Measurements from ENCODE around the gene TMEM82.

The TMEM82 gene

GRCh38 chr1:15722411-15722810, 19.9 kb upstream of the TMEM82 start:
- no peak for DNase-seq

- DNase-seq: no peak
Measured at GRCh38 chr1:15722836-15723532, 19.3 kb upstream of the TMEM82 start.

- DNase-seq: no peak
Measured at GRCh38 chr1:15723631-15724246, 18.6 kb upstream of the TMEM82 start.

GRCh38 chr1:15724949-15725880, 17.1 kb upstream of the TMEM82 start:
- no peak for DNase-seq

- DNase-seq: no peak
Measured at GRCh38 chr1:15726508-15726907, 15.8 kb upstream of the TMEM82 start.

GRCh38 chr1:15727021-15727420, 15.3 kb upstream of the TMEM82 start:
- DNase-seq: no peak

GRCh38 chr1:15727424-15727823, 14.9 kb upstream of the TMEM82 start:
- DNase-seq: no peak

GRCh38 chr1:15727866-15728534, 14.3 kb upstream of the TMEM82 start:
- DNase-seq: no peak

- DNase-seq: no peak
Measured at GRCh38 chr1:15728937-15729657, 13.2 kb upstream of the TMEM82 start.

- no peak for DNase-seq
Measured at GRCh38 chr1:15730423-15730822, 11.9 kb upstream of the TMEM82 start.

- DNase-seq: no peak
Measured at GRCh38 chr1:15730936-15731335, 11.4 kb upstream of the TMEM82 start.

GRCh38 chr1:15731735-15732685, 10.3 kb upstream of the TMEM82 start:
- DNase-seq: no peak

- no peak for DNase-seq
Measured at GRCh38 chr1:15732686-15733081, 9.6 kb upstream of the TMEM82 start.

GRCh38 chr1:15733218-15733725, 9.0 kb upstream of the TMEM82 start:
- no peak for DNase-seq

GRCh38 chr1:15733726-15734226, 8.5 kb upstream of the TMEM82 start:
- no peak for DNase-seq

GRCh38 chr1:15734296-15734695, 8.0 kb upstream of the TMEM82 start:
- no peak for DNase-seq

GRCh38 chr1:15734901-15735300, 7.4 kb upstream of the TMEM82 start:
- DNase-seq: no peak

- no peak for DNase-seq
Measured at GRCh38 chr1:15735304-15736037, 6.8 kb upstream of the TMEM82 start.

GRCh38 chr1:15736038-15736891, 6.0 kb upstream of the TMEM82 start, which contains the start of gene SLC25A34:
Gene SLC25A34 (plus strand): TSS chr1:15736258. CDS start chr1:15736486, 228 bp downstream.
- DNase-seq: peak; percentile 80
